GM21360 (cell line): ENCODE results near the gene UNC93B1.

Source experiments
- ATAC-seq: cut with Tn5 transposase; IDR thresholded peaks from one replicate; pipeline ENCODE4 v1.9.1; 2021; ENCODE audit warnings: mild to moderate bottlenecking, moderate library complexity; ENCODE audit not compliant: unreplicated experiment

Gene UNC93B1

GRCh38 chr11:68040101-68040956 lies 36.4 kb upstream of the UNC93B1 start:
- no peak for ATAC-seq

- no peak for ATAC-seq
Observed at GRCh38 chr11:68039526-68040086, 35.7 kb upstream of the UNC93B1 start.

- no peak for ATAC-seq
Observed at GRCh38 chr11:68038718-68039525, 35.0 kb upstream of the UNC93B1 start, which contains the start of gene TCIRG1. Gene TCIRG1, plus strand, starts transcription at chr11:68039025. Its CDS starts 2,247 bp downstream, at chr11:68041272.

GRCh38 chr11:68038226-68038717 lies 34.4 kb upstream of the UNC93B1 start:
- no peak for ATAC-seq

GRCh38 chr11:68037411-68038225 lies 33.7 kb upstream of the UNC93B1 start:
- ATAC-seq: no peak

- no peak for ATAC-seq
Observed at GRCh38 chr11:68036717-68037239, 32.9 kb upstream of the UNC93B1 start.

GRCh38 chr11:68036141-68036716 lies 32.3 kb upstream of the UNC93B1 start:
- no peak for ATAC-seq

- ATAC-seq: no peak
Observed at GRCh38 chr11:68035266-68035876, 31.5 kb upstream of the UNC93B1 start.

GRCh38 chr11:68033708-68034045 lies 29.8 kb upstream of the UNC93B1 start:
- ATAC-seq: no peak

GRCh38 chr11:68032997-68033707 lies 29.3 kb upstream of the UNC93B1 start:
- no peak for ATAC-seq

GRCh38 chr11:68032003-68032402 lies 28.1 kb upstream of the UNC93B1 start:
- ATAC-seq: no peak

- no peak for ATAC-seq
Observed at GRCh38 chr11:68031144-68031464, 27.2 kb upstream of the UNC93B1 start.

- ATAC-seq: peak; percentile 85
Observed at GRCh38 chr11:68030318-68031143, 26.6 kb upstream of the UNC93B1 start, which contains the start of gene NDUFS8. Gene NDUFS8, plus strand, starts transcription at chr11:68030681. Its CDS starts 1,471 bp downstream, at chr11:68032152.

GRCh38 chr11:68028802-68029545 lies 25.1 kb upstream of the UNC93B1 start:
- no peak for ATAC-seq

- ATAC-seq: no peak
Observed at GRCh38 chr11:68027667-68028066, 23.8 kb upstream of the UNC93B1 start.

- no peak for ATAC-seq
Observed at GRCh38 chr11:68026391-68027105, 22.7 kb upstream of the UNC93B1 start.

GRCh38 chr11:68025047-68025446 lies 21.1 kb upstream of the UNC93B1 start:
- ATAC-seq: no peak
